Nephron (organoid): Measurements from ENCODE around the gene ZNF138.

ENCODE experiments used
- H3K27ac Mint-ChIP-seq, 3 experiments: 2 replicates each; pipeline ENCODE4 v1.8.0; 2020; ENCODE audit warnings: mixed read lengths in 3 of 3, mild to moderate bottlenecking in 2 of 3, moderate library complexity in 1 of 3
- H3K27me3 Mint-ChIP-seq: 2 replicates; pipeline ENCODE4 v1.8.0; 2021; ENCODE audit warnings: low read depth, mild to moderate bottlenecking, moderate library complexity, mixed read lengths
- H3K36me3 Mint-ChIP-seq: 2 replicates; pipeline ENCODE4 v1.8.0; 2020; ENCODE audit warnings: low read depth, mixed read lengths
- H3K4me1 Mint-ChIP-seq: 2 replicates; pipeline ENCODE4 v1.8.0; 2020; ENCODE audit warnings: mixed read lengths
- H3K4me3 Mint-ChIP-seq, 3 experiments: 2 replicates each; pipeline ENCODE4 v1.8.0; 2020; ENCODE audit warnings: mild to moderate bottlenecking in 3 of 3, mixed read lengths in 3 of 3, moderate library complexity in 2 of 3
- H3K9me3 Mint-ChIP-seq: 2 replicates; pipeline ENCODE4 v1.8.0; 2020; ENCODE audit warnings: mixed read lengths
- TF ChIP-seq, protein P1 (sequence below), 3 experiments: fragments of 200-600 bp; sonication (generic); IDR thresholded peaks; one replicate each; pipeline ENCODE4 v1.5.0; 2021; ENCODE audit warnings: antibody characterized with exemption in 3 of 3; ENCODE audit not compliant: unreplicated experiment in 3 of 3

The ZNF138 gene

DNA sequence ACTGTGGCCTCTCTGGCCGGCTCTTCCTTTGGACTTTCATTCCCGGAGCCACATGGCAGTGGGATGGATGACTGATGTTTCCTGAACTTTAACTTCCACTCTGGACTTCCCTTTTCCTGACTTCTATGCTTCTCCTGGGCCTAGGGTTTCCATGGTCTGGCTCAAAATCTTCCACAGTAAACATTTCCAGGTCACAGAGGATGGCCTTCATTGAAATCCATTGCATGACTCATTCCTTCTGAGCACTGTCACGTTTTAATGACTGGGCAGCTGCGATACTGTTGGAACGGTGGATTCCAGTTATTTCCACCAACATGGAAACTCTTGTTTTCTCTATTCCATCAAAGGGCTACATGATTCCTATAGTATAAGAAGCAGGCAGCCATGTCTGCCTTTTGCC lies 84.5 kb downstream of the ZNF138 start:
- Mint-ChIP-seq H3K36me3 (peaks cover 2% of the 10 kb centered on the region), H3K4me3 (no peak overlapping the region), H3K27ac (no peak overlapping the region), H3K9me3 (peaks cover 37% of the 10 kb centered on the region), H3K27me3 (peaks cover 3% of the 10 kb centered on the region), H3K4me1 (no peaks in the 10 kb centered on the region)
- TF ChIP-seq, protein P1, sequence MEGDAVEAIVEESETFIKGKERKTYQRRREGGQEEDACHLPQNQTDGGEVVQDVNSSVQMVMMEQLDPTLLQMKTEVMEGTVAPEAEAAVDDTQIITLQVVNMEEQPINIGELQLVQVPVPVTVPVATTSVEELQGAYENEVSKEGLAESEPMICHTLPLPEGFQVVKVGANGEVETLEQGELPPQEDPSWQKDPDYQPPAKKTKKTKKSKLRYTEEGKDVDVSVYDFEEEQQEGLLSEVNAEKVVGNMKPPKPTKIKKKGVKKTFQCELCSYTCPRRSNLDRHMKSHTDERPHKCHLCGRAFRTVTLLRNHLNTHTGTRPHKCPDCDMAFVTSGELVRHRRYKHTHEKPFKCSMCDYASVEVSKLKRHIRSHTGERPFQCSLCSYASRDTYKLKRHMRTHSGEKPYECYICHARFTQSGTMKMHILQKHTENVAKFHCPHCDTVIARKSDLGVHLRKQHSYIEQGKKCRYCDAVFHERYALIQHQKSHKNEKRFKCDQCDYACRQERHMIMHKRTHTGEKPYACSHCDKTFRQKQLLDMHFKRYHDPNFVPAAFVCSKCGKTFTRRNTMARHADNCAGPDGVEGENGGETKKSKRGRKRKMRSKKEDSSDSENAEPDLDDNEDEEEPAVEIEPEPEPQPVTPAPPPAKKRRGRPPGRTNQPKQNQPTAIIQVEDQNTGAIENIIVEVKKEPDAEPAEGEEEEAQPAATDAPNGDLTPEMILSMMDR (IDR thresholded peaks at IDR 0.05; ENCODE audit: unreplicated experiment in 3 of 3) = no peak

DNA sequence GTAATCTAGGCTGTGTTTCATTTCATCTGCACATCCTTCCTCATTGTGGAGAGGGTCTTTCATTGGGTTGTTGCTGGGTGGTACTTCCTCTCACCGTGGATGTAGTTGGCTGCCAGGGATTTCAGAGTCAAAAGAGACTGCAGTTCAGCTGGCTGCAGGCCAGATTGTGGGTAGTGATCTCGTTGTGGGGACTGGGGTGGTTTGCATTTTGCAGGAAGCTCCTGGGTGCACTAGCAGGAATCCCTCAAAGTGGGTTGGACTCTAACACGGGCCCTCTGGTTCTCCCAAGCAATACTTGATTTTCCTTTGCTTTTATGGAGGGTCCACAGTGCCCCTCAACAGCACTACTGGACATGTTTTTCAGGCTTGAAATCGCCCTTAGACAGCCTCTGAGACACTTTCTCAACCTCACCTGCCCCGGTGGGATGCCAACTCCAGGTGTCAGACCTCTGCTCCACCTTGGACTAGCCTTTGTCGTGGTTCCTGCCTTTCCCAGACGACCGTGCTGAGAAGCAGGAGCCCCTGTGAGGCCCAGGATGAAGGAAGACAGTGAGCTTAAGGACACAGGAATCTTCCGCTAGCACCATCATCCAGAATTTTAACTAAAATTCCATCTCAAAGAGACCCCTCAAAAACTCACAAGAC lies 85.0 kb downstream of the ZNF138 start:
- TF ChIP-seq, protein P1 (IDR thresholded peaks at IDR 0.05; ENCODE audit: unreplicated experiment in 3 of 3) = no peak
- H3K4me3 Mint-ChIP-seq = no peak overlapping the region
- peaks cover 3% of the 10 kb centered on the region for H3K27me3 Mint-ChIP-seq
- no peaks in the 10 kb centered on the region for H3K4me1 Mint-ChIP-seq
- H3K36me3 Mint-ChIP-seq = no peaks in the 10 kb centered on the region
- peaks cover 37% of the 10 kb centered on the region for H3K9me3 Mint-ChIP-seq
- no peak overlapping the region for H3K27ac Mint-ChIP-seq

DNA sequence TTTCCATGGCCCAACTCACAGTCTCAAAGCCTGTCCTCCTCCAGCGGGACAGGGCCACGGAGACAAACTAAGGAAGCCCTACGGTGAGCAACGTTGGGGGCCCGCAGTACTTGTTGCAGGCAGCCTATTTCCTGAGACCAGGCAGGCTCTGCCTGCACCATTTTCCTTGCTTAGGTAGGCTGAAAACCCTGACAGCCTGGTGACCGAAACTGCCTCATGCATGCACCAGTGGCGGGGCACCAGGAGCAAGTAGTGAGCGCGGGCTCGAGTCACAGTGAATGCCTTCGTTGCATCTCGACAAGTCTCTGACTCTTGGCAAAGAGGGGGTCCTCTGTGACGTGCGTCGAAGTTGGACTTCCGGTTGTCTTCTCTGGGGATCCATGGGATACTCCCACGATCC lies 85.6 kb downstream of the ZNF138 start:
- Mint-ChIP-seq H3K4me3 (no peak overlapping the region), H3K27me3 (peaks cover 6% of the 10 kb centered on the region), H3K4me1 (no peaks in the 10 kb centered on the region), H3K9me3 (peaks cover 42% of the 10 kb centered on the region), H3K36me3 (no peaks in the 10 kb centered on the region), H3K27ac (no peak overlapping the region)
- TF ChIP-seq, protein P1 (IDR thresholded peaks at IDR 0.05; ENCODE audit: unreplicated experiment in 3 of 3) = no peak

DNA sequence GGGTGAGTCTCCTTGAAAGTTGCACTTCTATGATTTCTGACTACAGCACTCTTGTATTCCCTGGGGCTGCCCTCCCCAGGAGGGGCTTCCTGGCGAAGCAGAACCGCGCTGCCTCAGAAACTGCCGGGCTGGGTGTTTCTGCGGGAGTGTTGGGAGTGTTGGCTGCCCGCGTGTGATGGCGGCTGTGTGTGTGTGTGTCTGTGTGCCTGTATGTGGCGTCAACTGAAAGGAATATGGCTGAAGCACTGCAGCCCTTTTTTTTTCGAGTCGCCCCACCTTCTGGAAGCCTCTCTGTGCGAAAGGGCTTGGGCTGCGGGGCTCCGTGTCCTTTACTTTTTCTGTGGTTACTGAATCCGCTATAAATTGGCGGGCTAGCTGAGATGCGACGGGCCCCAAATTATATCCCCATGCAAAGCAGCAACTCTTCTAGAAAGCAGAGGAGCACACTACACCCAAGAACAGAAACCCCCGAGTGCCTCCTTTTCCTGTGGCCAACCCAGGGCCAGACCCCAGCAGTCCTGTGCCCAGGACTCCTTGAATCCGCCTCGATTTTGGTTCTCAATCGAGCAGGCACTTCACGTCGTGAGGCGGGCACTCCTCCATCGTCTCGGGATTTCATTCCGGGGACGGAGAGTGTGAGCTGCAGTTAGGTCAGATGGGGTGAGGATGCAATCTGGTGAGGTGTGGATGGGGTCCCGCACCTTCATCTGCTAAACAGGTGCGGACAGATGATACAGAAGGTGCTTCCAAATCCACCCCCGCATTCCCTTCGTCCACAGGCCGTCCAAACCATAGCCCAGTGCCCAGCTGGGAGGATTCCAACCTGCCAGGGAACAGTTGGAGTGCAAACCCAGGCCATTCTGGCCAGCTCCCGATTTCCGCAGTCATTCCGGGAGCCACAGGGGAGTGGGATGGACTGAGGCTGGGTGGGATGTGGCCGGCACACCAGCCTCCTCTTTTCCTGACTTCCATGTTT lies 86.4 kb downstream of the ZNF138 start:
- peaks cover 42% of the 10 kb centered on the region for H3K9me3 Mint-ChIP-seq
- no peaks in the 10 kb centered on the region for H3K36me3 Mint-ChIP-seq
- no peak overlapping the region for H3K4me3 Mint-ChIP-seq
- peaks cover 14% of the 10 kb centered on the region for H3K27me3 Mint-ChIP-seq
- H3K4me1 Mint-ChIP-seq = no peaks in the 10 kb centered on the region
- TF ChIP-seq, protein P1 (IDR thresholded peaks at IDR 0.05; ENCODE audit: unreplicated experiment in 3 of 3) = no peak
- H3K27ac Mint-ChIP-seq = no peak overlapping the region

DNA sequence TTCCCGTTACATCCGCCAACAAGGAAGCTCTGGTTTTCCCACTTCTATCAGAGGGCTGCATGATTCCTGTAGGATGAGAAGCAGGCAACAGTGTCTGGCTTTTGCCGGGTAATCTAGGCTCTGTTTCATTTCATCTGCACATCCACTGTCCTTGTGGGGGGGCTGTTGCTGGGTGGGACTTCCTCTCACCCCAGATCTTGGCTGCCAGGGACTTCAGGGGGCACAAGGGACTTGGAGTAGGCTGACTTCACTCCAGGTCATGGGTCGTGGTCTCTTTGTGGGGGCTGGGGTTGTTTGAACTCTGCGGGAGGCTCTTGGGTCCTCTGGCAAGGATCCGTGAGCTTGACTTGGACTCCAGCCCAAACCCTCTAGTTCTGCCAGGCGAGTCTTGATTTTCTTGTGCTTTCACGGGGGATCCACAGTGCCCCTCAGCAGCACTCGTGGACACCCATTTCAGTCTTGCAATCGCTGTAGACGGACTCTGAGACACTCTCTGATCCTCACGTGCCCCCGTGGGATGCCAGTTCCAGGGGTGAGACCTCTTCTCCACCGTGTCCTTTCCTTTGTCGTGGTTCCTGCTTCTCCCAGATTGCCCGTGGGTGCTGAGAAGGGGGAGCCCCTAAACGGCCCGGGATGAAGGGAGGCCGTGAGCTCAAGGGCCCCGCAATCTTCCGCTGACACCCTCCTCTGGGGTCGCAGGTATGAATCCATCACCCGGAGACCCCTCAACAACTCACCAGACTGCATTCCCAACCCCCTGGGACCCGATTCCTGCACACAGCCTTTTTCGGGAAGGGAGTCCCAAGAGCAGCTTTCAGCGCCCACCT lies 87.4 kb downstream of the ZNF138 start:
- no peaks in the 10 kb centered on the region for H3K36me3 Mint-ChIP-seq
- peaks cover 37% of the 10 kb centered on the region for H3K9me3 Mint-ChIP-seq
- TF ChIP-seq, protein P1 (IDR thresholded peaks at IDR 0.05; ENCODE audit: unreplicated experiment in 3 of 3) = no peak
- no peak overlapping the region for H3K4me3 Mint-ChIP-seq
- peaks cover 22% of the 10 kb centered on the region for H3K27me3 Mint-ChIP-seq
- H3K4me1 Mint-ChIP-seq = no peaks in the 10 kb centered on the region
- H3K27ac Mint-ChIP-seq = no peak overlapping the region
